ENCODE data around the gene MAGI1.

DNA sequence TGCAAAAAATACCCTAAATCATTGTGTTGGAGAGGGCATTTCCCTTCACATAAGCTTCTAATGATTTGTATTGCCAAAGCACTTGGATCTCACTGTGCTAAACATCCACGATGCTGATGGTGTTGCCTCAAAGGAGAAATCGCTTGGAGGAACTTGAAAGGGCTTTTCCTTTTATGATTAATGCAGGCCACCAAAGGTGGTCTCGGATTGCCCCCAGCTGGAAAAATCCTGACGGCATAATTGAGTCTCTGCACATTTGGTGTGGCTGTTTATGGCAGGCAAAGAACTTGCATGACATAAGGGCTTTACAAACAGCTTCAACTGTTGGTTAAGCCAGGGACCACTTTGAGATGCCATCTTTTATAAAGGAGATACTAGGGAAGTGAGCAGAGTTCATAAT lies 687.0 kb downstream of the MAGI1 start:
- TF ChIP-seq, protein P1, sequence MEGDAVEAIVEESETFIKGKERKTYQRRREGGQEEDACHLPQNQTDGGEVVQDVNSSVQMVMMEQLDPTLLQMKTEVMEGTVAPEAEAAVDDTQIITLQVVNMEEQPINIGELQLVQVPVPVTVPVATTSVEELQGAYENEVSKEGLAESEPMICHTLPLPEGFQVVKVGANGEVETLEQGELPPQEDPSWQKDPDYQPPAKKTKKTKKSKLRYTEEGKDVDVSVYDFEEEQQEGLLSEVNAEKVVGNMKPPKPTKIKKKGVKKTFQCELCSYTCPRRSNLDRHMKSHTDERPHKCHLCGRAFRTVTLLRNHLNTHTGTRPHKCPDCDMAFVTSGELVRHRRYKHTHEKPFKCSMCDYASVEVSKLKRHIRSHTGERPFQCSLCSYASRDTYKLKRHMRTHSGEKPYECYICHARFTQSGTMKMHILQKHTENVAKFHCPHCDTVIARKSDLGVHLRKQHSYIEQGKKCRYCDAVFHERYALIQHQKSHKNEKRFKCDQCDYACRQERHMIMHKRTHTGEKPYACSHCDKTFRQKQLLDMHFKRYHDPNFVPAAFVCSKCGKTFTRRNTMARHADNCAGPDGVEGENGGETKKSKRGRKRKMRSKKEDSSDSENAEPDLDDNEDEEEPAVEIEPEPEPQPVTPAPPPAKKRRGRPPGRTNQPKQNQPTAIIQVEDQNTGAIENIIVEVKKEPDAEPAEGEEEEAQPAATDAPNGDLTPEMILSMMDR (IDR thresholded peaks at IDR 0.05; ENCODE audit: insufficient read depth, low read length): no peak
- TF ChIP-seq POLR2AphosphoS5 (IDR thresholded peaks at IDR 0.05; ENCODE audit: low read depth) (no peak), SPI1 (IDR thresholded peaks at IDR 0.05; ENCODE audit: borderline replicate concordance, low read depth) (no peak)
- TF ChIP-seq, protein P2, sequence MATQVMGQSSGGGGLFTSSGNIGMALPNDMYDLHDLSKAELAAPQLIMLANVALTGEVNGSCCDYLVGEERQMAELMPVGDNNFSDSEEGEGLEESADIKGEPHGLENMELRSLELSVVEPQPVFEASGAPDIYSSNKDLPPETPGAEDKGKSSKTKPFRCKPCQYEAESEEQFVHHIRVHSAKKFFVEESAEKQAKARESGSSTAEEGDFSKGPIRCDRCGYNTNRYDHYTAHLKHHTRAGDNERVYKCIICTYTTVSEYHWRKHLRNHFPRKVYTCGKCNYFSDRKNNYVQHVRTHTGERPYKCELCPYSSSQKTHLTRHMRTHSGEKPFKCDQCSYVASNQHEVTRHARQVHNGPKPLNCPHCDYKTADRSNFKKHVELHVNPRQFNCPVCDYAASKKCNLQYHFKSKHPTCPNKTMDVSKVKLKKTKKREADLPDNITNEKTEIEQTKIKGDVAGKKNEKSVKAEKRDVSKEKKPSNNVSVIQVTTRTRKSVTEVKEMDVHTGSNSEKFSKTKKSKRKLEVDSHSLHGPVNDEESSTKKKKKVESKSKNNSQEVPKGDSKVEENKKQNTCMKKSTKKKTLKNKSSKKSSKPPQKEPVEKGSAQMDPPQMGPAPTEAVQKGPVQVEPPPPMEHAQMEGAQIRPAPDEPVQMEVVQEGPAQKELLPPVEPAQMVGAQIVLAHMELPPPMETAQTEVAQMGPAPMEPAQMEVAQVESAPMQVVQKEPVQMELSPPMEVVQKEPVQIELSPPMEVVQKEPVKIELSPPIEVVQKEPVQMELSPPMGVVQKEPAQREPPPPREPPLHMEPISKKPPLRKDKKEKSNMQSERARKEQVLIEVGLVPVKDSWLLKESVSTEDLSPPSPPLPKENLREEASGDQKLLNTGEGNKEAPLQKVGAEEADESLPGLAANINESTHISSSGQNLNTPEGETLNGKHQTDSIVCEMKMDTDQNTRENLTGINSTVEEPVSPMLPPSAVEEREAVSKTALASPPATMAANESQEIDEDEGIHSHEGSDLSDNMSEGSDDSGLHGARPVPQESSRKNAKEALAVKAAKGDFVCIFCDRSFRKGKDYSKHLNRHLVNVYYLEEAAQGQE (IDR thresholded peaks at IDR 0.05; ENCODE audit: insufficient replicate concordance, low read depth): no peak

Data from HL-60 (cell line).